NB4 (cell line): ENCODE measurements around the gene SAMD4A.

ENCODE experiments used
- DNase-seq: peaks from one replicate; pipeline ENCODE4 v3.0.0; 2010; ENCODE audit warnings: low read depth
- H3K4me3 ChIP-seq: one replicate; pipeline ENCODE4 v1.5.1; 2011; ENCODE audit warnings: mild to moderate bottlenecking, low read depth, low read length, moderate library complexity
- CTCF ChIP-seq: IDR thresholded peaks from one replicate; pipeline ENCODE4 v1.5.1; 2012; ENCODE audit warnings: low read depth, low read length
- MAX ChIP-seq: IDR thresholded peaks from 2 replicates; pipeline ENCODE4 v1.6.1; 2011; ENCODE audit warnings: low read depth, low read length
- MYC ChIP-seq: IDR thresholded peaks from 2 replicates; pipeline ENCODE4 v1.6.1; 2011; ENCODE audit warnings: low read depth, low read length
- POLR2A ChIP-seq: IDR thresholded peaks from 2 replicates; pipeline ENCODE4 v1.6.1; 2011; ENCODE audit warnings: mild to moderate bottlenecking; ENCODE audit not compliant: insufficient read length; ENCODE audit errors: extremely low read depth

Gene SAMD4A

GRCh38 chr14:54652605-54653052 is 85.7 kb downstream of the SAMD4A start:
- no peak for DNase-seq
- H3K4me3 ChIP-seq = no peak overlapping the region

GRCh38 chr14:54653712-54654469 is 87.0 kb downstream of the SAMD4A start:
- TF ChIP-seq MAX (no peak), MYC (no peak), POLR2A (no peak), CTCF (no peak)
- H3K4me3 ChIP-seq = no peak overlapping the region
- DNase-seq = no peak

More at GRCh38 chr14:54652605-54653052, 85.7 kb downstream of the SAMD4A start:
- no peak for TF ChIP-seq MAX
- TF ChIP-seq POLR2A = no peak
- no peak for TF ChIP-seq MYC
- no peak for TF ChIP-seq CTCF

GRCh38 chr14:54654605-54655004 is 87.7 kb downstream of the SAMD4A start:
- DNase-seq = no peak
- no peak overlapping the region for H3K4me3 ChIP-seq
- TF ChIP-seq MAX = no peak

- no peak overlapping the region for H3K4me3 ChIP-seq
- TF ChIP-seq POLR2A (no peak), MYC (no peak), CTCF (no peak), MAX (no peak)
- DNase-seq = no peak
These were observed 91.9 kb downstream of the SAMD4A start for GRCh38 chr14:54658836-54659235.

- no peak overlapping the region for H3K4me3 ChIP-seq
- TF ChIP-seq MAX (no peak), CTCF (no peak), POLR2A (no peak), MYC (no peak)
- DNase-seq = no peak
These were observed 92.4 kb downstream of the SAMD4A start for GRCh38 chr14:54659365-54659764.

- DNase-seq = no peak
- no peak for TF ChIP-seq CTCF
- TF ChIP-seq POLR2A = no peak
- no peak for TF ChIP-seq MAX
- TF ChIP-seq MYC = no peak
- no peak overlapping the region for H3K4me3 ChIP-seq
These were observed 93.7 kb downstream of the SAMD4A start for GRCh38 chr14:54660604-54661111.
